Measurements from ENCODE around the gene RPTOR. TPM values are rescaled to one million over a fixed set of nuclear protein-coding genes. Genes with fewer than 3 reads are reported as not detected.
A peak's percentile ranks its signal among the peaks of the same experiment; 100 is the strongest.

Gene RPTOR
- total RNA-seq, 3 donors from 2014 or later (not counting 1 experiment from before 2014, with no cell fraction given): 49.2 to 63.6 (median 55.4) TPM

DNA sequence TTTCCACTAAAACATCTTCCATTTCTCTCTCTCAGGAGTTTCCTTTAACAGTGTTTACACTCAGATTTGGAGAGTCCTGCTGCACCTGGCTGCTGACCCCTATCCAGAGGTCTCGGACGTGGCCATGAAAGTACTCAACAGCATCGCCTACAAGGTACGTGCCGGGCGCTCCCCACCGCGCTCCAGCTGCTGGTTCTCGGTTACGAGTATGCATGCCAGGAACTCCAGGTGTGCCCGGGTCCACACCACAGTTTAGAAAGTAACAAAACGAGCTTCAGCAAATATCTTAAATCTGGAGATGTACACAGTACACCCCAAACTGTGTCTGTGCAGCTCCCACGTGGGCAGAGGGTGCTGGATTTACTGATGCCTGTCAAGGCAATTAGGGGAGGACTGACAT, 364.1 kb downstream of the RPTOR start:
- H3K9me3 ChIP-seq (ENCODE audit: control insufficient read depth, insufficient read depth, low read length): no peaks in the 10 kb centered on the region
- H3K4me3 ChIP-seq (ENCODE audit: low read length): no peak overlapping the region
- ATAC-seq (no peak), DNase-seq (no peak)
- H3K27ac ChIP-seq (ENCODE audit: low read length): no peak overlapping the region
- Mint-ChIP-seq H3K36me3 (no peaks in the 10 kb centered on the region), H3K4me1 (peaks cover 0 to 5% of the 10 kb centered on the region in 2 donors), H3K9me3 (no peaks in the 10 kb centered on the region), H3K4me3 (no peak overlapping the region), H3K27ac (no peak overlapping the region), H3K27me3 (ENCODE audit: low read depth in 2 of 2) (no peaks in the 10 kb centered on the region)
- no peaks in the 10 kb centered on the region for H3K27me3 ChIP-seq (ENCODE audit: control insufficient read depth, insufficient read depth, low read length)
- peaks cover 6% of the 10 kb centered on the region for H3K4me1 ChIP-seq (ENCODE audit: control insufficient read depth, insufficient read depth, low read length)
- intact Hi-C loops (cut with micrococcal nuclease): no loop called here
- 96% methylated on average over 13 of the region's 13 CpGs for WGBS (ENCODE audit: insufficient coverage)
- peaks cover 15% of the 10 kb centered on the region for H3K36me3 ChIP-seq (ENCODE audit: control insufficient read depth, insufficient read depth, low read length)
- TF ChIP-seq CTCF (IDR thresholded peaks at IDR 0.05): no peak

DNA sequence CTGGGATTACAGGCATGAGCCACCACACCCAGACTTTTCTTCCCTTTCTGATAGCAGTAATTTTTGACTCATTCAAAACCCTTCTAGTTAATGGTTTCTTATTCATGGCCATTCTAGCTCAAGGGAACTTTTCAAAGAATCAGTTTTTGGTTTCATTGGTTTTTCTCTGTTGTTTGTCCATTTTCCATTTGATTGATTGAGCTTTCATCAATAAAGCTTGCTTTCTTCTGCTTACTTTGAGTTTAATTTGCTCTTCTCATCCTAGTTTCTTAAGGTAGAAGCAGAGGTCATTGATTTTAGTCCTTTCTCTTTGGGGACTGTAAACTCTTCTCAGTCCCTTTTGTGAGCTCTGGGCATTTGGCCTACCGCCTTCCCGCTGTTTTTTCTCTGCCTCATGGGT, 365.0 kb downstream of the RPTOR start:
- Mint-ChIP-seq H3K27ac (peak overlapping the region in 1 of 2 donors; percentile 8), H3K36me3 (no peaks in the 10 kb centered on the region), H3K4me3 (no peak overlapping the region), H3K4me1 (peaks cover 0 to 5% of the 10 kb centered on the region in 2 donors), H3K27me3 (ENCODE audit: low read depth in 2 of 2) (no peaks in the 10 kb centered on the region), H3K9me3 (no peaks in the 10 kb centered on the region)
- Histone ChIP-seq H3K9me3 (ENCODE audit: control insufficient read depth, insufficient read depth, low read length) (no peaks in the 10 kb centered on the region), H3K36me3 (ENCODE audit: control insufficient read depth, insufficient read depth, low read length) (peaks cover 15% of the 10 kb centered on the region), H3K4me1 (ENCODE audit: control insufficient read depth, insufficient read depth, low read length) (peaks cover 6% of the 10 kb centered on the region), H3K27ac (ENCODE audit: low read length) (no peak overlapping the region), H3K4me3 (ENCODE audit: low read length) (no peak overlapping the region), H3K27me3 (ENCODE audit: control insufficient read depth, insufficient read depth, low read length) (no peaks in the 10 kb centered on the region)
- DNase-seq (no peak), ATAC-seq (no peak)
- 100% methylated on average over 2 of the region's 2 CpGs for WGBS (ENCODE audit: insufficient coverage)
- TF ChIP-seq CTCF (IDR thresholded peaks at IDR 0.05): no peak
- intact Hi-C loops (cut with micrococcal nuclease): no loop called here

- Mint-ChIP-seq H3K27ac (peak overlapping the region in 1 of 2 donors; percentile 8), H3K4me3 (no peak overlapping the region), H3K27me3 (ENCODE audit: low read depth in 2 of 2) (no peaks in the 10 kb centered on the region), H3K36me3 (no peaks in the 10 kb centered on the region), H3K9me3 (no peaks in the 10 kb centered on the region), H3K4me1 (peaks cover 0 to 5% of the 10 kb centered on the region in 2 donors)
- no peak overlapping the region for H3K4me3 ChIP-seq (ENCODE audit: low read length)
- WGBS (ENCODE audit: insufficient coverage): 86% methylated on average over 4 of the region's 5 CpGs
- no peak overlapping the region for H3K27ac ChIP-seq (ENCODE audit: low read length)
- TF ChIP-seq CTCF (IDR thresholded peaks at IDR 0.05): no peak
- H3K4me1 ChIP-seq (ENCODE audit: control insufficient read depth, insufficient read depth, low read length): peaks cover 6% of the 10 kb centered on the region
- no peak for DNase-seq
- H3K9me3 ChIP-seq (ENCODE audit: control insufficient read depth, insufficient read depth, low read length): no peaks in the 10 kb centered on the region
- peaks cover 15% of the 10 kb centered on the region for H3K36me3 ChIP-seq (ENCODE audit: control insufficient read depth, insufficient read depth, low read length)
- no peak for ATAC-seq
- H3K27me3 ChIP-seq (ENCODE audit: control insufficient read depth, insufficient read depth, low read length): no peaks in the 10 kb centered on the region
- intact Hi-C loops (cut with micrococcal nuclease): no loop called here
These were observed 365.4 kb downstream of the RPTOR start for GRCh38 chr17:80910043-80910442.

GRCh38 chr17:80912476-80912875, 367.8 kb downstream of the RPTOR start:
- intact Hi-C loops (cut with micrococcal nuclease): no loop called here
- Histone ChIP-seq H3K9me3 (ENCODE audit: control insufficient read depth, insufficient read depth, low read length) (no peaks in the 10 kb centered on the region), H3K27me3 (ENCODE audit: control insufficient read depth, insufficient read depth, low read length) (no peaks in the 10 kb centered on the region), H3K4me3 (ENCODE audit: low read length) (no peak overlapping the region), H3K27ac (ENCODE audit: low read length) (peak overlapping the region; percentile 62), H3K36me3 (ENCODE audit: control insufficient read depth, insufficient read depth, low read length) (peaks cover 15% of the 10 kb centered on the region), H3K4me1 (ENCODE audit: control insufficient read depth, insufficient read depth, low read length) (peaks cover 6% of the 10 kb centered on the region)
- 85% methylated on average over 15 of the region's 15 CpGs for WGBS (ENCODE audit: insufficient coverage)
- no peaks in the 10 kb centered on the region for H3K36me3 Mint-ChIP-seq
- H3K4me1 Mint-ChIP-seq: peaks cover 0 to 5% of the 10 kb centered on the region in 2 donors
- DNase-seq (no peak), ATAC-seq (no peak)
- no peak overlapping the region for H3K27ac Mint-ChIP-seq
- no peak for TF ChIP-seq CTCF (IDR thresholded peaks at IDR 0.05)
- no peaks in the 10 kb centered on the region for H3K9me3 Mint-ChIP-seq
- H3K27me3 Mint-ChIP-seq (ENCODE audit: low read depth in 2 of 2): no peaks in the 10 kb centered on the region
- H3K4me3 Mint-ChIP-seq: no peak overlapping the region
